MM.1S (cell line): ENCODE results near the gene RTL5.

Experiments used
- CTCF ChIP-seq: fragments of 300-600 bp; sonication (generic); IDR thresholded peaks from 2 replicates; pipeline ENCODE4 v1.5.1; 2016; ENCODE audit warnings: antibody characterized with exemption, low read length, mixed read lengths
- EZH2 ChIP-seq: fragments of 300-600 bp; sonication (generic); optimal IDR thresholded peaks from 2 replicates; pipeline ENCODE3; 2017; ENCODE audit warnings: low read depth, mild to moderate bottlenecking, antibody characterized with exemption, low read length, mixed read lengths
- EZH2phosphoT487 ChIP-seq: fragments of 300-600 bp; sonication (generic); IDR thresholded peaks from 2 replicates; pipeline ENCODE4 v1.6.1; 2018; ENCODE audit warnings: antibody characterized with exemption, low read length

GRCh38 chrX:72110876-72111708 lies 20.6 kb downstream of the RTL5 start:
- TF ChIP-seq CTCF (no peak), EZH2 (no peak), EZH2phosphoT487 (no peak)
